H1 (cell line): ENCODE measurements around the gene RANBP17.

ENCODE experiments used
- NRF1 ChIP-seq: IDR thresholded peaks from 2 replicates; pipeline ENCODE4 v1.6.1; 2011; ENCODE audit warnings: mild to moderate bottlenecking, low read depth, low read length, improper control_type of control experiment
- RBBP5 ChIP-seq: IDR thresholded peaks from 2 replicates; pipeline ENCODE4 v1.7.1; 2012; ENCODE audit warnings: low read depth, mild to moderate bottlenecking, inconsistent platforms, low read length, moderate library complexity, borderline replicate concordance
- TAF1 ChIP-seq: IDR thresholded peaks from 2 replicates; pipeline ENCODE4 v1.6.1; 2011; ENCODE audit warnings: mild to moderate bottlenecking, low read depth, low read length

GRCh38 chr5:171207256-171207847 lies 345.5 kb downstream of the RANBP17 start:
- TF ChIP-seq RBBP5, result no peak
- TF ChIP-seq TAF1, result no peak
- no peak for TF ChIP-seq NRF1
